Vagina (tissue), 2 donors: Measurements from ENCODE around the gene SNED1. TPM values are rescaled to one million over a fixed set of nuclear protein-coding genes. Genes with fewer than 3 reads are reported as not detected.

ENCODE experiments used
- DNase-seq, 2 donors: peaks; one replicate each; pipeline ENCODE4 v3.0.0-alpha.2; 2017; ENCODE audit errors: extremely low spot score in 2 of 2
- H3K27ac ChIP-seq: fragments of 200-600 bp; sonication (generic); one replicate; pipeline ENCODE4 v1.5.1; 2019
- H3K27me3 ChIP-seq: fragments of 200-600 bp; sonication (generic); one replicate; pipeline ENCODE4 v1.5.1; 2019
- H3K36me3 ChIP-seq, 2 donors: fragments of 200-600 bp; sonication (generic); one replicate each; pipeline ENCODE4 v1.5.1; 2017 to 2019
- H3K4me1 ChIP-seq: fragments of 200-600 bp; sonication (generic); one replicate; pipeline ENCODE4 v1.5.1; 2019
- H3K4me3 ChIP-seq, 2 donors: fragments of 200-600 bp; sonication (generic); 1 replicate in 1 of 2; 2 replicates in 1 of 2; pipeline ENCODE4 v1.5.1; 2016 to 2019
- H3K9me3 ChIP-seq: fragments of 200-600 bp; sonication (generic); one replicate; pipeline ENCODE4 v1.5.1; 2019
- POLR2A ChIP-seq, 2 donors: fragments of 450-650 bp; IDR thresholded peaks; one replicate each; pipeline ENCODE4 v1.6.1; 2017; ENCODE audit warnings: antibody characterized with exemption in 2 of 2, mild to moderate bottlenecking in 2 of 2, moderate library complexity in 2 of 2
- POLR2AphosphoS5 ChIP-seq, 2 donors: sonication (generic); formaldehyde crosslinking; IDR thresholded peaks; one replicate each; pipeline ENCODE4 v1.9.0; 2017; ENCODE audit warnings: antibody characterized with exemption in 2 of 2, mild to moderate bottlenecking in 2 of 2, low read depth in 1 of 2; ENCODE audit not compliant: insufficient read depth in 1 of 2
- intact Hi-C: fragments of 100-400 bp; cut with DNase I; formaldehyde crosslinking; loops from one replicate; pipeline ENCODE4 v1.15.1; 2023
- total RNA-seq: library from RNA; depleted of rRNA; stranded (reverse); fragments of >200 nt; gene quantifications from one replicate; pipeline ENCODE4 v1.2.3, GENCODE V29; 2016
- TF ChIP-seq, protein P1 (sequence below), 3 experiments: fragments of 450-650 bp in 2 of 3; fragments of 200-600 bp in 1 of 3; sonication (generic) in 1 of 3; IDR thresholded peaks; one replicate each; pipeline ENCODE4 v1.5.1; 2017 to 2019; ENCODE audit warnings: antibody characterized with exemption in 3 of 3, mild to moderate bottlenecking in 2 of 3, moderate library complexity in 2 of 3

Gene SNED1
- total RNA-seq, 1 donor from 2014 or later = 55.5 TPM

DNA sequence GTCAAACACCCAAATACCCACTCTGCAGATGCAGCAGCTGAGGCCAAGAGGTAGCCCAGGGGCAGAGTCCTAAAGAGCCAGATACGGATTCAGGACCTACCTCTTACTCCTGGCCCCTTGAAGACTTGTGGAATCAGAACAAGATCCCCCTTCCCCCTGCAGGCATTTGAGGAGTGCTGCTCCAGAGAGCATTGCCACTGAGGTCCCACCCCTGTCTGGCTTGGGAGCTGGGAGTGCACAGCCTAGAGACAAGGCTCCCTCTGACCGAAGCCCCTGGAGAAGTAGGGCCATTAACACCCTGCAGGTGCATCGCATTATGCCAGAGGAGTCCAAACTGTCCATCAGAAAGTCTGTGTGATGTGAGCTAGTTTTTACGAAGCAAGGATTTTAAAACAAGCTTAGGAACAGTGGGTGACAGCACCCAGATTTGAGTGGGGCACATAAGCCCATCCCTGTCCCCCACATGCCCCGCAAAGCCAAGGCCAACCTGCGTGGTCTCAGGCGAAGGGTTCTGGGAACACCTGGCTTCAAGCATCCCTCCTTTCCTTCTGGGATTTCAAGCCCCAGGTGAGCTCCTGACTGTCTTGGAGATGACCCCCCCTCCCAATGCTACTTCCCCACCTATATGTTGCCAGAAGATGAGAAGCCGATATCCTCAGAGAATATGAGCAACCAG is 55.3 kb downstream of the SNED1 start:
- Histone ChIP-seq H3K27me3 (no peaks in the 10 kb centered on the region), H3K4me1 (no peaks in the 10 kb centered on the region), H3K27ac (no peak overlapping the region), H3K4me3 (no peak overlapping the region), H3K9me3 (no peaks in the 10 kb centered on the region), H3K36me3 (peaks cover 0 to 28% of the 10 kb centered on the region in 2 donors)
- intact Hi-C loops = no loop called here
- DNase-seq = peak in 1 of 2 donors; percentile 69
- TF ChIP-seq POLR2AphosphoS5 (IDR thresholded peaks at IDR 0.05; ENCODE audit: insufficient read depth in 1 of 2, low read depth in 1 of 2) = no peak
- TF ChIP-seq, protein P1, sequence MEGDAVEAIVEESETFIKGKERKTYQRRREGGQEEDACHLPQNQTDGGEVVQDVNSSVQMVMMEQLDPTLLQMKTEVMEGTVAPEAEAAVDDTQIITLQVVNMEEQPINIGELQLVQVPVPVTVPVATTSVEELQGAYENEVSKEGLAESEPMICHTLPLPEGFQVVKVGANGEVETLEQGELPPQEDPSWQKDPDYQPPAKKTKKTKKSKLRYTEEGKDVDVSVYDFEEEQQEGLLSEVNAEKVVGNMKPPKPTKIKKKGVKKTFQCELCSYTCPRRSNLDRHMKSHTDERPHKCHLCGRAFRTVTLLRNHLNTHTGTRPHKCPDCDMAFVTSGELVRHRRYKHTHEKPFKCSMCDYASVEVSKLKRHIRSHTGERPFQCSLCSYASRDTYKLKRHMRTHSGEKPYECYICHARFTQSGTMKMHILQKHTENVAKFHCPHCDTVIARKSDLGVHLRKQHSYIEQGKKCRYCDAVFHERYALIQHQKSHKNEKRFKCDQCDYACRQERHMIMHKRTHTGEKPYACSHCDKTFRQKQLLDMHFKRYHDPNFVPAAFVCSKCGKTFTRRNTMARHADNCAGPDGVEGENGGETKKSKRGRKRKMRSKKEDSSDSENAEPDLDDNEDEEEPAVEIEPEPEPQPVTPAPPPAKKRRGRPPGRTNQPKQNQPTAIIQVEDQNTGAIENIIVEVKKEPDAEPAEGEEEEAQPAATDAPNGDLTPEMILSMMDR (IDR thresholded peaks at IDR 0.05) = no peak
- TF ChIP-seq POLR2A (IDR thresholded peaks at IDR 0.05) = no peak

DNA sequence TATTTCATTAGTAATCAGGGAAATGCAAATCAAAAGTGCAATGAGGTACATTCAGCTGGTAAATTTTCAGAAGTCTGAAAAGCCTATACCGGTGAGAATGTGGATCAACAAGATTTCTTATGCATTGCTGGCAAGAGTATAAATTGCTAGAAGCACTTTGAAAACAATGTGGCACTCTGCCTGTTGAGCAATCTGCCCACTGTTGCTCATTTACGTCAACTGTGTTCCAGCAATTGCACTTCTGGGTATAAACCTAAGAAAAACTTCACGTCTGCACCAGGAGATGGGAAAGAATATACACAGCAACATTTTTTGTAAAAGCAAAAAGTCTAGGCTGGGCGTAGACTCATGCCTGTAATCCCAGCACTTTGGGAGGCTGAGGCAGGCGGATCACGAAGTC is 62.9 kb downstream of the SNED1 start:
- H3K27me3 ChIP-seq = no peaks in the 10 kb centered on the region
- intact Hi-C loops = no loop called here

DNA sequence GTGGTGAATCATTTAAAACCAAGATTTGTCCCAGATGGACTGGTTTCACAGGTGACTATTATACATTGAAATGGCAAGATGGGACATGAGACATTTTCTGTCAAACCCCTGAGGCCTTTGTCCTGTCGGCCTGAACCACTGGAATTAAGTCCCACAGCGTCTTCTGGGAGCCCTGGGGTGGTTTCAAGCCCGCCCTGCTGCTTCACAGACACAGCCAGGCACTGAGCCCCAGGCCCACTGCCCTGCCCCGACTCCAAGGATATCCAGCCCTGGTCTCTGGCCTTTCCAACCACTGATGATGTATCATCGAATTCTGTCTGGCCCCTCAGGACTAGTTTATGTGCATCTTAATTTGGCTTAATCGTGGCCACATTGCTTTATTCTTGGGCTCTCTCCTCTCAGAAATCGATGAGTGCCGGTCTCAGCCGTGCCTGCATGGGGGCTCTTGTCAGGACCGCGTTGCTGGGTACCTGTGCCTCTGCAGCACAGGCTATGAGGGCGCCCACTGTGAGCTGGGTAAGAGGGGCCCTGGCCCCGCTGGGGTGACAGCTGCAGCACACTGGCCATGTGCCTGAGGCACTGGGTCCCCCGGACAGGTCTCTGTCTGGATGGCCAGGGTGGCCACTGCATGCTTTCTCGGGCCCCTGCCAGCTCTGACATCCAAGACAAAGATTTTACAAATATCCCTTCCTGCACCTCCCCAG is 64.1 kb downstream of the SNED1 start:
- peak overlapping the region in 1 of 2 donors; percentile 39 for H3K4me3 ChIP-seq

More for the DNA sequence above, 62.9 kb downstream of the SNED1 start:
- no peaks in the 10 kb centered on the region for H3K36me3 ChIP-seq
- no peak overlapping the region for H3K4me3 ChIP-seq
- peak in 1 of 2 donors; percentile 83 for DNase-seq
- no peak overlapping the region for H3K27ac ChIP-seq
- H3K9me3 ChIP-seq = no peaks in the 10 kb centered on the region
- TF ChIP-seq POLR2AphosphoS5 (IDR thresholded peaks at IDR 0.05; ENCODE audit: insufficient read depth in 1 of 2, low read depth in 1 of 2) (peak in 1 of 2 donors; percentile 86), POLR2A (IDR thresholded peaks at IDR 0.05) (no peak)
- peaks cover 21% of the 10 kb centered on the region for H3K4me1 ChIP-seq

DNA sequence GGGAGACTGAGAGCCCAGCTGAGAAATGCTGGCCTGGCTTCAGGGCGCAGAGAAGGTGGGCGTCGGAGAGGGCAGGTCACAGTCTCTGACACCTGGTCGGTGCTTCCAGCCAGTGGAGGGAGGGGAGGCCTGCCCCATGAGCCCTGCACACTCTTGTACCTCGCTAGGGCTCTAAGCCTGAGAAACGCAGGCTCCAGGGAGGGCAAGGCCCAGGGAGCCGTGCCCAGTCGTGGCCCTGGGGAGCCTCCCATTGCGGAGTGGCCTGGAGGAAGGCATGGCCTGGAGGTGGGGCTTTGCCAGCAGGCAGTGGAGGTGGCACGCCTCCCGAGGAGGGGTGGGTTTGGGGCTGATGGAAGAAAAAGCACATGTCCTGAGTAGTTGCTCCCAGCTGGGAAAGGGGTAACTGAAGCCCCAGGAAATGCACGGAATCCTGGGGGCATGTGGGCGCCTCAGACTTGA is 64.7 kb downstream of the SNED1 start:
- Histone ChIP-seq H3K27ac (no peak overlapping the region), H3K27me3 (no peaks in the 10 kb centered on the region), H3K4me1 (peaks cover 21% of the 10 kb centered on the region), H3K9me3 (no peaks in the 10 kb centered on the region), H3K36me3 (peaks cover 0 to 5% of the 10 kb centered on the region in 2 donors), H3K4me3 (peak overlapping the region in 1 of 2 donors; percentile 39)
- peak; percentile 84 to 94 for DNase-seq
- TF ChIP-seq POLR2AphosphoS5 (IDR thresholded peaks at IDR 0.05; ENCODE audit: insufficient read depth in 1 of 2, low read depth in 1 of 2) = no peak
- TF ChIP-seq, protein P1 (IDR thresholded peaks at IDR 0.05) = no peak
- no peak for TF ChIP-seq POLR2A (IDR thresholded peaks at IDR 0.05)
- intact Hi-C loops = no loop called here

More for the DNA sequence above, 64.1 kb downstream of the SNED1 start:
- no peak for TF ChIP-seq POLR2A (IDR thresholded peaks at IDR 0.05)
- Histone ChIP-seq H3K27me3 (no peaks in the 10 kb centered on the region), H3K9me3 (no peaks in the 10 kb centered on the region), H3K27ac (no peak overlapping the region), H3K36me3 (peaks cover 0 to 3% of the 10 kb centered on the region in 2 donors), H3K4me1 (peaks cover 21% of the 10 kb centered on the region)
- peak in 1 of 2 donors; percentile 86 for DNase-seq
- intact Hi-C loops = no loop called here

DNA sequence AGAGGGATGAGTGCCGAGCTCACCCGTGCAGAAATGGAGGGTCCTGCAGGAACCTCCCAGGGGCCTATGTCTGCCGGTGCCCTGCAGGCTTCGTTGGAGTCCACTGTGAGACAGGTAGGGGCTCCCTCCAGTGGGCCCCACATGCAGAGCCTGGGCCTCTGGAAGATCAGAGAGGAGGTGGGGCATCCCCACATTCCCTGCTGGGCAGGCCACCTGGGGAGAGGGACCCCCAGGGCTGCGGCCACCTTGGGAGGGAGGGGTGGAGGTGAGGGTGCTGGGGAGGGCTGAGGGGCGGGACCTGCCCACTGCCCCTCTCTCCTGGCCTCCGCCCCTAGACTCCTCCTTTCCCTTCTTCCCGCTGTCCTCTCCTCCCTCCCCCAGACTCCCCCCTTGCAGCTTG is 65.2 kb downstream of the SNED1 start:
- no peaks in the 10 kb centered on the region for H3K27me3 ChIP-seq
- H3K4me3 ChIP-seq = peak overlapping the region in 1 of 2 donors; percentile 39
- H3K9me3 ChIP-seq = no peaks in the 10 kb centered on the region
- no peak for DNase-seq
- H3K36me3 ChIP-seq = peaks cover 0 to 10% of the 10 kb centered on the region in 2 donors
- no peak for TF ChIP-seq POLR2A (IDR thresholded peaks at IDR 0.05)
- TF ChIP-seq, protein P1 (IDR thresholded peaks at IDR 0.05) = no peak
- no peak for TF ChIP-seq POLR2AphosphoS5 (IDR thresholded peaks at IDR 0.05; ENCODE audit: insufficient read depth in 1 of 2, low read depth in 1 of 2)
- intact Hi-C loops = no loop called here
- H3K4me1 ChIP-seq = peaks cover 21% of the 10 kb centered on the region
- no peak overlapping the region for H3K27ac ChIP-seq
